Endothelial cell of umbilical vein (primary cell): ENCODE data around the gene SHMT1. TPM values are rescaled to one million over a fixed set of nuclear protein-coding genes. Genes with fewer than 3 reads are reported as not detected.
"Not testable (repeated sequence)": the region's sequence is repeated elsewhere in the genome, so short reads cannot be mapped to it uniquely, and the experiment has no call there.

Experiments
- BruUV-seq: library from RNA; stranded (reverse); fragments of 400-500 nt; replicated peaks from 2 replicates; lab custom pipeline; 2021; lab: Mats Ljungman, UMichigan
- CTCF ChIA-PET: fragments of 300-600, 350-600 bp; sonication (Branson Sonifier 250); formaldehyde crosslinking; loops from one replicate; lab custom pipeline; 2021; ENCODE audit warnings: antibody characterized with exemption, inconsistent platforms; lab: Charles Lee
- POLR2A ChIA-PET: fragments of 300-600, 350-600 bp; sonication (Branson Sonifier 250); formaldehyde crosslinking; loops from one replicate; lab custom pipeline; 2021; ENCODE audit warnings: antibody characterized with exemption, inconsistent platforms; lab: Charles Lee
- DNase-seq: peaks from one replicate; pipeline ENCODE4 v3.0.0-alpha.2; 2011; ENCODE audit warnings: low read depth, low spot score
- FAIRE-seq: peaks from 2 replicates; lab custom pipeline; 2011; peaks lifted over from hg19 to GRCh38; lab: Jason Lieb, UNC
- H2AFZ ChIP-seq: 2 replicates; pipeline ENCODE4 v1.6.0; 2012; ENCODE audit warnings: low read depth, low read length, control low read depth, inconsistent platforms
- H3K27ac ChIP-seq: 2 replicates; pipeline ENCODE4 v1.5.1; 2011; ENCODE audit warnings: low read depth, mild to moderate bottlenecking, control low read depth, low read length, moderate library complexity; ENCODE audit not compliant: insufficient read depth
- H3K27me3 ChIP-seq, 2 experiments: 2 replicates each; pipeline versions ENCODE4 v1.6.0 to v1.6.1; 2011; ENCODE audit warnings: low read length in 2 of 2, mixed read lengths in 1 of 2; ENCODE audit not compliant: control insufficient read depth in 2 of 2, insufficient read depth in 2 of 2
- H3K36me3 ChIP-seq, 2 experiments: 2 replicates in 1 of 2; 3 replicates in 1 of 2; pipeline ENCODE4 v1.5.1; 2011; ENCODE audit warnings: low read length in 2 of 2, mild to moderate bottlenecking in 1 of 2, moderate library complexity in 1 of 2; ENCODE audit not compliant: control insufficient read depth in 2 of 2, insufficient read depth in 2 of 2; ENCODE audit errors: extremely low read depth in 1 of 2
- H3K4me1 ChIP-seq: 3 replicates; pipeline ENCODE4 v1.5.1; 2011; ENCODE audit warnings: mild to moderate bottlenecking, low read length; ENCODE audit not compliant: control insufficient read depth, insufficient read depth; ENCODE audit errors: extremely low read depth
- H3K4me2 ChIP-seq: 2 replicates; pipeline ENCODE4 v1.6.1; 2011; ENCODE audit warnings: low read length, control low read depth, mixed read lengths; ENCODE audit not compliant: insufficient read depth
- H3K4me3 ChIP-seq, 3 experiments: fragments of 200-600 bp in 1 of 3; sonication (generic), shearing (Covaris generic) in 1 of 3; replicated peaks in 1 of 3; 2 replicates each; pipeline ENCODE4 v1.5.1; 2011 to 2016; ENCODE audit warnings: control low read depth in 3 of 3, low read length in 3 of 3, mild to moderate bottlenecking in 2 of 3, inconsistent platforms in 1 of 3, low read depth in 1 of 3, moderate library complexity in 1 of 3; ENCODE audit not compliant: insufficient read depth in 1 of 3
- H3K79me2 ChIP-seq: 2 replicates; pipeline ENCODE4 v1.6.0; 2012; ENCODE audit warnings: low read length, inconsistent platforms; ENCODE audit not compliant: control insufficient read depth, insufficient read depth
- H3K9ac ChIP-seq: replicated peaks from 2 replicates; pipeline ENCODE3; 2011; ENCODE audit warnings: low read length, control low read depth; ENCODE audit not compliant: insufficient read depth; ENCODE audit errors: extremely low read depth
- H3K9me1 ChIP-seq: replicated peaks from 3 replicates; pipeline ENCODE4 v1.6.0; 2011; ENCODE audit warnings: mild to moderate bottlenecking, low read length; ENCODE audit not compliant: control insufficient read depth, insufficient read depth; ENCODE audit errors: extremely low read depth
- H3K9me3 ChIP-seq: replicated peaks from 2 replicates; pipeline ENCODE4 v1.5.1; 2012; ENCODE audit warnings: low read length, inconsistent platforms; ENCODE audit not compliant: control insufficient read depth, insufficient read depth
- H4K20me1 ChIP-seq: replicated peaks from 2 replicates; pipeline ENCODE3; 2011; ENCODE audit warnings: mild to moderate bottlenecking, low read length; ENCODE audit not compliant: control insufficient read depth, insufficient read depth; ENCODE audit errors: extremely low read depth
- dilution Hi-C: fragments of 300-500 bp; cut with MboI; formaldehyde crosslinking; loops from one replicate; pipeline ENCODE4 v1.15.0; 2019; ENCODE audit warnings: low sequenced_read_pairs; ENCODE audit not compliant: extremely low pct_ligation_motif_present
- intact Hi-C: fragments of 100-400 bp; cut with micrococcal nuclease; formaldehyde crosslinking; loops from one replicate; pipeline ENCODE4 v1.10.0; 2022
- polyA plus RNA-seq, 4 experiments: library from polyadenylated mRNA; depleted of rRNA in 3 of 4; stranded (reverse) in 3 of 4; unstranded in 1 of 4; fragments of >200 nt; gene quantifications; 2 replicates each; pipeline versions ENCODE4 v1.2.1 to v1.2.3, GENCODE V29; 2011 to 2012; ENCODE audit warnings: missing spikeins in 1 of 4
- total RNA-seq: library from RNA; stranded (reverse); gene quantifications from 2 replicates; pipeline ENCODE4 v1.2.3, GENCODE V29; 2021

Gene SHMT1
- total and polyA plus RNA-seq, 2 donors (not counting 3 experiments of a cell fraction or from before 2014, with no cell fraction given): 18.9 to 27.6 TPM

DNA sequence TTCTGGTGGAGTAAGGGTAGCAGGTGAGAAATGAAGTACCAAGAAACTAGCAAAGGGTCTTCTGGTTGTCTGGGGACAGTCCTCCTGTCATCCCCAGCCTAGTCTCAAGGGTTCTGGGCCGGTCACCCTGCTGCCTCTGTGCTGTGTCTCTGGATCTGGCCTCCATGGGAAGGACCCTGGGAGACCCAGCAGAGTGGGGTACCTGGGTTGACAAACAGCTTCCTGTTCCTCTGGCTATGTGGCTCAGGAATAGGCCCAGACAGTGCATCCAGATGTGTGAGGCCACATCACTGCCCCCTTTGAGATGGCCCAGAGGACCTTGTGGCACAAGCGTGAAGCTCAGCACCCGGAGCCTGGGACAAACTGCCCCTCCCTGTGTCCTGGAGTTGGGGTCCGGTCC, 24.9 kb upstream of the SHMT1 start:
- H3K36me3 ChIP-seq, H2AFZ ChIP-seq, dilution Hi-C loops, H3K9me3 ChIP-seq, BruUV-seq, FAIRE-seq, H3K4me1 ChIP-seq, DNase-seq, CTCF ChIA-PET, H4K20me1 ChIP-seq, H3K4me2 ChIP-seq, intact Hi-C loops, POLR2A ChIA-PET, H3K27me3 ChIP-seq, H3K9ac ChIP-seq, H3K79me2 ChIP-seq, H3K27ac ChIP-seq, H3K4me3 ChIP-seq, H3K9me1 ChIP-seq: not testable (repeated sequence)

DNA sequence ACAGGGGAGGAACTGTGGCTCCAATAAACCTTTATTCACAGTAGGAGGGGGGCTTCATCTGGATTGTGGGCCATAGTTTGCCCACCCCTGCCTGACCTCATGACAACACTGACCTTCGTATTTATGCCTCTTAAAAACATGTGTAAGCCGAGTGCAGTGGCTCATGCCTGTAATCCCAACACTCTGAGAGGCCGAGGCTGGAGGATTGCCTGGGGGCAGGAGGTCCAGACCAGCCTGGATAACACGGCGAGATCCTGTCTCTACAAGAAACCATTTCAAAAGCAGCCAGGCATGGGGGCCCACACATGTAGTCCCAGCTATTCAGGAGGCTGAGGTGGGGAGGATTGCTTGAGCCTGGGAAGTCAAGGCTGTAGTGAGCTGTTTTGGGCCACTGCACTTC, 24.2 kb upstream of the SHMT1 start:
- H3K27ac ChIP-seq, H3K4me2 ChIP-seq, BruUV-seq, H3K79me2 ChIP-seq, DNase-seq, H4K20me1 ChIP-seq, POLR2A ChIA-PET, H3K9me3 ChIP-seq, FAIRE-seq, dilution Hi-C loops, H3K36me3 ChIP-seq, H3K9ac ChIP-seq, H3K4me3 ChIP-seq, H3K4me1 ChIP-seq, H3K9me1 ChIP-seq, H3K27me3 ChIP-seq, H2AFZ ChIP-seq, intact Hi-C loops, CTCF ChIA-PET: not testable (repeated sequence)

DNA sequence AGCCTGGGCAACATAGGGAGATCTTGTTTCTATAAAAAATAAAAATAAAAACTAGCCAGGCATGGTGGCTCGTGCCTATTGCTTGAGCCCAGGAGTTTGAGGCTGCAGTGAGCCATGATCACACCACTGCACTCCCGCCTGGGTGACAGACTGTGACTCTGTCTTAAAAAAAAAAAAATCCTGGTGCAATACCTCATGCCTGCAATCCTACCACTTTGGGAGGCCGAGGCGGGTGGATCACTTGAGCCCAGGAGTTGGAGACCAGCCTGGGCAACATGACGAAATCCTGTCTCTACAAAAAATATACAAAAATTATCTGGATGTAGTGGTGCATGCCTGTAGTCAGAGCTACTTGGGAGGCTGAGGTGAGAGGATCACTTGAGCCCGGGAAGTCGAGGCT, 20.9 kb upstream of the SHMT1 start:
- H3K9me1 ChIP-seq, H2AFZ ChIP-seq, H3K9ac ChIP-seq, H3K4me3 ChIP-seq, POLR2A ChIA-PET, H3K4me1 ChIP-seq, DNase-seq, FAIRE-seq, H3K4me2 ChIP-seq, BruUV-seq, H3K79me2 ChIP-seq, CTCF ChIA-PET, H4K20me1 ChIP-seq, dilution Hi-C loops, H3K27me3 ChIP-seq, H3K9me3 ChIP-seq, H3K27ac ChIP-seq, intact Hi-C loops, H3K36me3 ChIP-seq: not testable (repeated sequence)

DNA sequence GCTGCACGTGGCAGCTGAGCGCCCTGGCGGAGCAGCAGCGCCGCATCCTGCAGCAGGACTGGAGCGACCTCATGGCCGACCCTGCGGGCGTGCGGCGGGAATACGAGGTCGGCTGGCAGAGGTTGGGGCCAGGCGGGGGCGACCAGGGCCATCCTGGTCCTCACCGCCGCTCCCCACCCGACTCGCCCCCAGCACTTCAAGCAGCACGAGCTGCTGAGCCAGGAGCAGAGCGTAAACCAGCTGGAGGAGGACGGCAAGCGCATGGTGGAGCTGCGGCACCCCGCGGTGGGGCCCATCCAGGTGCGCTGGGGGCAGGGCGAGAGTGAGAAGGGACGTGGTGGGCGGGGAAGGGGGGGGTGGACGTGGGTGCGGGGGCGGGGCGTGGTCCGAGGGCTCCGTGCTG, 19.7 kb upstream of the SHMT1 start:
- H3K9me1 ChIP-seq, CTCF ChIA-PET, H3K9me3 ChIP-seq, H4K20me1 ChIP-seq, H3K9ac ChIP-seq, H3K4me3 ChIP-seq, H3K4me2 ChIP-seq, H3K27ac ChIP-seq, H3K4me1 ChIP-seq, H3K36me3 ChIP-seq, intact Hi-C loops, POLR2A ChIA-PET, H3K79me2 ChIP-seq, DNase-seq, H3K27me3 ChIP-seq, dilution Hi-C loops, H2AFZ ChIP-seq, BruUV-seq, FAIRE-seq: not testable (repeated sequence)
